ENCODE results near the gene MARVELD3. TPM values are rescaled to one million over a fixed set of nuclear protein-coding genes. Genes with fewer than 3 reads are reported as not detected.
"Not testable (repeated sequence)": the region's sequence is repeated elsewhere in the genome, so short reads cannot be mapped to it uniquely, and the experiment has no call there.

Gene MARVELD3
- total and polyA plus RNA-seq, 10 donors = 0.02 to 0.76 (median 0.10) TPM; not detected in 4

GRCh38 chr16:71609066-71609465 is 16.9 kb upstream of the MARVELD3 start:
- Histone ChIP-seq H3K4me3 (no peak overlapping the region), H3K27ac (no peak overlapping the region), H3K4me1 (peaks cover 0 to 9% (median 4%) of the 10 kb centered on the region in 6 donors), H3K36me3 (no peaks in the 10 kb centered on the region), H3K27me3 (replicated peaks in 1 of 7) (peaks cover 0 to 20% (median 0%) of the 10 kb centered on the region in 7 donors), H3K9me3 (no peaks in the 10 kb centered on the region)
- intact Hi-C loops (cut with DNase I; ENCODE audit: low total_unique reads) = no loop called here
- 35 to 52% (median 47%) methylated on average over 2 of the region's 2 CpGs for WGBS, 5 donors
- no peak for DNase-seq
- TF ChIP-seq CTCF (IDR thresholded peaks at IDR 0.05 in 8 of 11, conservative IDR thresholded peaks at IDR 0.05 in 3 of 11) (no peak), POLR2AphosphoS5 (IDR thresholded peaks at IDR 0.05) (no peak), POLR2A (IDR thresholded peaks at IDR 0.05) (no peak)

- Histone ChIP-seq H3K27me3 (replicated peaks in 1 of 7) (peaks cover 0 to 33% (median 0%) of the 10 kb centered on the region in 7 donors), H3K4me3 (no peak overlapping the region), H3K4me1 (peaks cover 0 to 9% (median 4%) of the 10 kb centered on the region in 6 donors), H3K27ac (no peak overlapping the region), H3K9me3 (no peaks in the 10 kb centered on the region), H3K36me3 (no peaks in the 10 kb centered on the region)
- intact Hi-C loops (cut with DNase I; ENCODE audit: low total_unique reads) = loop anchor here (5.0 kb wide), 1 partner anchor 198 kb away; no protein-coding TSS in a partner anchor
- WGBS, 5 donors = 72 to 91% (median 83%) methylated on average over 4 of the region's 4 CpGs
- TF ChIP-seq POLR2A (IDR thresholded peaks at IDR 0.05) (no peak), CTCF (IDR thresholded peaks at IDR 0.05 in 8 of 11, conservative IDR thresholded peaks at IDR 0.05 in 3 of 11) (no peak), POLR2AphosphoS5 (IDR thresholded peaks at IDR 0.05) (no peak)
- peak; percentile 27 for DNase-seq
Measured at GRCh38 chr16:71610447-71610846, 15.5 kb upstream of the MARVELD3 start.

- peak; percentile 92 for DNase-seq
- WGBS, 5 donors = 16 to 20% (median 16%) methylated on average over 17 to 19 of the region's 19 CpGs
- Histone ChIP-seq H3K36me3 (no peaks in the 10 kb centered on the region), H3K9me3 (no peaks in the 10 kb centered on the region), H3K27me3 (replicated peaks in 1 of 7) (peaks cover 0 to 41% (median 0%) of the 10 kb centered on the region in 7 donors), H3K4me1 (peaks cover 0 to 9% (median 4%) of the 10 kb centered on the region in 6 donors), H3K4me3 (peak overlapping the region in 1 of 8 donors; percentile 48), H3K27ac (no peak overlapping the region)
- TF ChIP-seq POLR2AphosphoS5 (IDR thresholded peaks at IDR 0.05) = peak in 2 of 3 donors; percentile 23 to 29
- no peak for TF ChIP-seq POLR2A (IDR thresholded peaks at IDR 0.05)
- TF ChIP-seq CTCF (IDR thresholded peaks at IDR 0.05 in 8 of 11, conservative IDR thresholded peaks at IDR 0.05 in 3 of 11) = peak; percentile 68 to 96 (median 92)
- intact Hi-C loops (cut with DNase I; ENCODE audit: low total_unique reads) = loop anchor here (5.0 kb wide), 1 partner anchor 199 kb away; no protein-coding TSS in a partner anchor
Measured at GRCh38 chr16:71610936-71611871, 14.8 kb upstream of the MARVELD3 start.

GRCh38 chr16:71614956-71615355 is 11.0 kb upstream of the MARVELD3 start:
- intact Hi-C loops (cut with DNase I; ENCODE audit: low total_unique reads) = loop anchor here (5.0 kb wide), 1 partner anchor 203 kb away; no protein-coding TSS in a partner anchor
- not testable (repeated sequence) for H3K4me1 ChIP-seq, H3K36me3 ChIP-seq, H3K9me3 ChIP-seq, H3K4me3 ChIP-seq, H3K27ac ChIP-seq, DNase-seq
- WGBS, 5 donors = 91 to 95% (median 93%) methylated on average over 8 of the region's 8 CpGs
- H3K27me3 ChIP-seq (replicated peaks in 1 of 7) = peaks cover 0 to 46% (median 0%) of the 10 kb centered on the region in 7 donors
